Left lung (tissue), 10 donors: ENCODE results near the gene CSNK1E. TPM values are rescaled to one million over a fixed set of nuclear protein-coding genes. Genes with fewer than 3 reads are reported as not detected.
A peak's percentile ranks its signal among the peaks of the same experiment; 100 is the strongest.

Source experiments
- ATAC-seq: fragments of 200-7000 bp; cut with Tn5 transposase; one replicate; pipeline ENCODE4 v1.9.1; 2020; ENCODE audit warnings: moderate library complexity
- DNase-seq, 4 donors: peaks; one replicate each; pipeline ENCODE4 v3.0.0-alpha.2; 2013 to 2020
- H3K27ac ChIP-seq, 2 donors: fragments of 200-600 bp; sonication (generic) in 1 of 2; one replicate each; pipeline versions ENCODE4 v1.5.0 to v1.8.0; 2020 to 2021
- H3K27me3 ChIP-seq, 2 donors: fragments of 200-600 bp; sonication (generic) in 1 of 2; one replicate each; pipeline versions ENCODE4 v1.5.0 to v1.8.0; 2020 to 2021
- H3K36me3 ChIP-seq, 2 donors: fragments of 200-600 bp; sonication (generic) in 1 of 2; one replicate each; pipeline versions ENCODE4 v1.5.0 to v1.8.0; 2020 to 2021
- H3K4me1 ChIP-seq, 2 donors: fragments of 200-600 bp; one replicate each; pipeline ENCODE4 v1.8.0; 2021
- H3K4me3 ChIP-seq, 2 donors: fragments of 200-600 bp; sonication (generic) in 1 of 2; one replicate each; pipeline versions ENCODE4 v1.5.0 to v1.8.0; 2020 to 2021; ENCODE audit warnings: mild to moderate bottlenecking in 1 of 2
- H3K9me3 ChIP-seq, 2 donors: fragments of 200-600 bp; sonication (generic) in 1 of 2; one replicate each; pipeline versions ENCODE4 v1.5.0 to v1.8.0; 2020 to 2021
- CTCF ChIP-seq, 2 donors: fragments of 200-600 bp; sonication (generic) in 1 of 2; IDR thresholded peaks; one replicate each; pipeline versions ENCODE4 v1.5.0 to v1.8.0; 2021; ENCODE audit warnings: antibody characterized with exemption in 2 of 2
- intact Hi-C, 2 donors: fragments of 100-400 bp; cut with DNase I; formaldehyde crosslinking; loops; one replicate each; pipeline versions ENCODE4 v1.11.2 to v1.14.2; 2022
- polyA plus RNA-seq, 6 donors: library from polyadenylated mRNA; unstranded; fragments of 120-200 nt; gene quantifications; one replicate each; pipeline ENCODE4 v1.2.1, GENCODE V29; 2013; ENCODE audit not compliant: insufficient read length in 6 of 6
- total RNA-seq, 2 donors: library from RNA; stranded (reverse); fragmentation: NEBNext Ultra II Directional; extraction: Animal tissue kit (Norgen Biotek cat#: 25700); gene quantifications; one replicate each; pipeline ENCODE4 v1.2.1, GENCODE V29; 2021
- donor health status: DM: no; HTN: yes; CAD: no.
- donor health status: DM: no; HTN: no; CAD: no.

CSNK1E gene
- total and polyA plus RNA-seq, 8 donors: 95.3 to 209 (median 179) TPM

GRCh38 chr22:38314051-38314932, 2.9 kb downstream of the CSNK1E start:
- Histone ChIP-seq H3K4me1 (peaks cover 34 to 82% of the 10 kb centered on the region in 2 donors), H3K4me3 (peak overlapping the region in 1 of 2 donors; percentile 70), H3K36me3 (peaks cover 0 to 11% of the 10 kb centered on the region in 2 donors), H3K27me3 (peaks cover 0 to 9% of the 10 kb centered on the region in 2 donors), H3K27ac (peak overlapping the region; percentile 90 to 97), H3K9me3 (no peaks in the 10 kb centered on the region)
- DNase-seq (no peak), ATAC-seq (no peak)
- intact Hi-C loops: no loop called here
- no peak for TF ChIP-seq CTCF (IDR thresholded peaks at IDR 0.05)

GRCh38 chr22:38313384-38313955, 3.8 kb downstream of the CSNK1E start:
- DNase-seq (peak in 1 of 4 donors; percentile 86), ATAC-seq (peak; percentile 5)
- Histone ChIP-seq H3K36me3 (peaks cover 0 to 14% of the 10 kb centered on the region in 2 donors), H3K27ac (peak overlapping the region; percentile 90 to 97), H3K9me3 (no peaks in the 10 kb centered on the region), H3K27me3 (peaks cover 0 to 9% of the 10 kb centered on the region in 2 donors), H3K4me3 (peak overlapping the region in 1 of 2 donors; percentile 70), H3K4me1 (peaks cover 32 to 83% of the 10 kb centered on the region in 2 donors)
- intact Hi-C loops: no loop called here
- TF ChIP-seq CTCF (IDR thresholded peaks at IDR 0.05): no peak

- ATAC-seq (no peak), DNase-seq (no peak)
- peaks cover 0 to 9% of the 10 kb centered on the region in 2 donors for H3K27me3 ChIP-seq
- no peak for TF ChIP-seq CTCF (IDR thresholded peaks at IDR 0.05)
- no peak overlapping the region for H3K4me3 ChIP-seq
- intact Hi-C loops: no loop called here
- peaks cover 25 to 77% of the 10 kb centered on the region in 2 donors for H3K4me1 ChIP-seq
- no peaks in the 10 kb centered on the region for H3K9me3 ChIP-seq
- H3K36me3 ChIP-seq: peaks cover 0 to 18% of the 10 kb centered on the region in 2 donors
- peak overlapping the region in 1 of 2 donors; percentile 90 for H3K27ac ChIP-seq
These were observed 4.9 kb downstream of the CSNK1E start for GRCh38 chr22:38312261-38312800.

GRCh38 chr22:38311323-38311620, 6.0 kb downstream of the CSNK1E start:
- DNase-seq (no peak), ATAC-seq (no peak)
- Histone ChIP-seq H3K36me3 (peaks cover 0 to 18% of the 10 kb centered on the region in 2 donors), H3K4me1 (peaks cover 25 to 86% of the 10 kb centered on the region in 2 donors), H3K4me3 (no peak overlapping the region), H3K27me3 (peaks cover 0 to 2% of the 10 kb centered on the region in 2 donors), H3K9me3 (no peaks in the 10 kb centered on the region), H3K27ac (peak overlapping the region in 1 of 2 donors; percentile 3)
- no peak for TF ChIP-seq CTCF (IDR thresholded peaks at IDR 0.05)
- intact Hi-C loops: no loop called here
